B cell (primary cell): ENCODE results near the gene BBX.

ENCODE experiments used
- EZH2 ChIP-seq: IDR thresholded peaks from 2 replicates; pipeline ENCODE4 v1.6.1; 2012; ENCODE audit warnings: borderline replicate concordance, low read depth, mild to moderate bottlenecking, moderate library complexity, low read length; ENCODE audit not compliant: insufficient read depth, poor library complexity, severe bottlenecking
- TF ChIP-seq, protein P1 (sequence below): fragments of 200-600 bp; IDR thresholded peaks from one replicate; pipeline ENCODE4 v1.8.0; 2022; ENCODE audit warnings: antibody characterized with exemption, mild to moderate bottlenecking

DNA sequence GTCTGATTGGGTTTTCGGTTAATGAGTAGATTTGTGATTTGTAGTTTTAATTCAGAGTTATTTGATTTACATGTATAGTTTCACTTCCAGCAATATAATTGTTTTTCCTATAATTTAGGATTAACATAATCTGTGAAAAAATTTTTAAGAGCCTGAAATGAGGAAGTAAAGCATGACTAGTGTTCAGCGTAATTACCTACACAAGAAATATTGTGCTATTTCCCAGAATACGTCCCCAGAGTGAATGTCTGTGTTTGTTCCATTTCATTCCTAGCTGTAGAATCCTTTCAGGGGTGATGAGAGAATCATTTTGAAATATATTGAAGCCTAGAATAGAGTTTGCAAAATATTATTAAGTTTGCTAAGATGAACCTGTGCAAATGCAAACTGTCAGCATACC lies 247.1 kb downstream of the BBX start:
- TF ChIP-seq, protein P1, sequence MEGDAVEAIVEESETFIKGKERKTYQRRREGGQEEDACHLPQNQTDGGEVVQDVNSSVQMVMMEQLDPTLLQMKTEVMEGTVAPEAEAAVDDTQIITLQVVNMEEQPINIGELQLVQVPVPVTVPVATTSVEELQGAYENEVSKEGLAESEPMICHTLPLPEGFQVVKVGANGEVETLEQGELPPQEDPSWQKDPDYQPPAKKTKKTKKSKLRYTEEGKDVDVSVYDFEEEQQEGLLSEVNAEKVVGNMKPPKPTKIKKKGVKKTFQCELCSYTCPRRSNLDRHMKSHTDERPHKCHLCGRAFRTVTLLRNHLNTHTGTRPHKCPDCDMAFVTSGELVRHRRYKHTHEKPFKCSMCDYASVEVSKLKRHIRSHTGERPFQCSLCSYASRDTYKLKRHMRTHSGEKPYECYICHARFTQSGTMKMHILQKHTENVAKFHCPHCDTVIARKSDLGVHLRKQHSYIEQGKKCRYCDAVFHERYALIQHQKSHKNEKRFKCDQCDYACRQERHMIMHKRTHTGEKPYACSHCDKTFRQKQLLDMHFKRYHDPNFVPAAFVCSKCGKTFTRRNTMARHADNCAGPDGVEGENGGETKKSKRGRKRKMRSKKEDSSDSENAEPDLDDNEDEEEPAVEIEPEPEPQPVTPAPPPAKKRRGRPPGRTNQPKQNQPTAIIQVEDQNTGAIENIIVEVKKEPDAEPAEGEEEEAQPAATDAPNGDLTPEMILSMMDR, result no peak
- no peak for TF ChIP-seq EZH2
